Measurements from ENCODE around the gene MYO5B. TPM values are rescaled to one million over a fixed set of nuclear protein-coding genes. Genes with fewer than 3 reads are reported as not detected.

The MYO5B gene
- total and polyA plus RNA-seq, 4 donors: 5.4 to 23.4 (median 11.4) TPM

- H3K4me3 ChIP-seq (ENCODE audit: low read depth in 1 of 3, low read length in 3 of 3): no peak overlapping the region
- 87% methylated on average over 1 of the region's 1 CpG for WGBS
- DNase-seq (ENCODE audit: low spot score): no peak
- H3K9me3 ChIP-seq (ENCODE audit: control insufficient read depth in 4 of 4, low read length in 3 of 4): no peaks in the 10 kb centered on the region
- no peak for TF ChIP-seq SP1 (IDR thresholded peaks at IDR 0.05)
- no peak for TF ChIP-seq ATF3 (IDR thresholded peaks at IDR 0.05)
- no peak for TF ChIP-seq MAX (IDR thresholded peaks at IDR 0.05)
- no peak for TF ChIP-seq HNF4A (conservative IDR thresholded peaks at IDR 0.05)
- TF ChIP-seq RAD21 (IDR thresholded peaks at IDR 0.05): no peak
- no peak for TF ChIP-seq FOXA1 (IDR thresholded peaks at IDR 0.05)
- TF ChIP-seq ZBTB33 (IDR thresholded peaks at IDR 0.05): no peak
- no peak for TF ChIP-seq RXRA (IDR thresholded peaks at IDR 0.05)
- TF ChIP-seq EGR1 (IDR thresholded peaks at IDR 0.05; ENCODE audit: low read depth in 2 of 2): no peak
- no peak for TF ChIP-seq FOXA2 (IDR thresholded peaks at IDR 0.05)
- TF ChIP-seq REST (IDR thresholded peaks at IDR 0.05): no peak
- H3K27ac ChIP-seq (ENCODE audit: low read depth in 1 of 2, low read length in 2 of 2): no peak overlapping the region
- no peaks in the 10 kb centered on the region for H3K27me3 ChIP-seq (ENCODE audit: control insufficient read depth in 4 of 4, insufficient read depth in 4 of 4, low read length in 3 of 4)
- no peaks in the 10 kb centered on the region for H3K36me3 ChIP-seq (ENCODE audit: control insufficient read depth in 4 of 4, insufficient read depth in 3 of 4, low read depth in 1 of 4, low read length in 3 of 4)
- no peak overlapping the region for H3K9ac ChIP-seq (ENCODE audit: low read depth in 1 of 2, low read length in 2 of 2)
- no peaks in the 10 kb centered on the region for H3K4me1 ChIP-seq (ENCODE audit: control insufficient read depth in 4 of 4, insufficient read depth in 4 of 4, low read length in 3 of 4)
Measured at GRCh38 chr18:50186385-50186784, 8.6 kb downstream of the MYO5B start.

GRCh38 chr18:50183556-50183955 is 11.4 kb downstream of the MYO5B start:
- no peak overlapping the region for H3K4me3 ChIP-seq (ENCODE audit: low read depth in 1 of 3, low read length in 3 of 3)
- TF ChIP-seq HNF4G (IDR thresholded peaks at IDR 0.05) (no peak), MAX (IDR thresholded peaks at IDR 0.05) (no peak), YY1 (IDR thresholded peaks at IDR 0.05) (no peak), RAD21 (IDR thresholded peaks at IDR 0.05) (no peak), SP1 (IDR thresholded peaks at IDR 0.05) (no peak), FOXA2 (IDR thresholded peaks at IDR 0.05) (no peak), REST (IDR thresholded peaks at IDR 0.05) (no peak), TAF1 (conservative IDR thresholded peaks at IDR 0.05) (no peak), CTCF (IDR thresholded peaks at IDR 0.05; ENCODE audit: low read depth, low read length, missing input control) (no peak)
- H3K27ac ChIP-seq (ENCODE audit: low read depth in 1 of 2, low read length in 2 of 2): no peak overlapping the region
- DNase-seq (ENCODE audit: low spot score): no peak
- H3K4me1 ChIP-seq (ENCODE audit: control insufficient read depth in 4 of 4, insufficient read depth in 4 of 4, low read length in 3 of 4): no peaks in the 10 kb centered on the region
- no peaks in the 10 kb centered on the region for H3K27me3 ChIP-seq (ENCODE audit: control insufficient read depth in 4 of 4, insufficient read depth in 4 of 4, low read length in 3 of 4)
- H3K9ac ChIP-seq (ENCODE audit: low read depth in 1 of 2, low read length in 2 of 2): no peak overlapping the region
- H3K9me3 ChIP-seq (ENCODE audit: control insufficient read depth in 4 of 4, low read length in 3 of 4): no peaks in the 10 kb centered on the region
- H3K36me3 ChIP-seq (ENCODE audit: control insufficient read depth in 4 of 4, insufficient read depth in 3 of 4, low read depth in 1 of 4, low read length in 3 of 4): no peaks in the 10 kb centered on the region
- WGBS: 89% methylated on average over 5 of the region's 5 CpGs

Measured in liver (tissue), 9 donors.